ENCODE measurements around the gene HCAR1.
"Not testable (repeated sequence)": the region's sequence is repeated elsewhere in the genome, so short reads cannot be mapped to it uniquely, and the experiment has no call there.

Gene HCAR1, protein sequence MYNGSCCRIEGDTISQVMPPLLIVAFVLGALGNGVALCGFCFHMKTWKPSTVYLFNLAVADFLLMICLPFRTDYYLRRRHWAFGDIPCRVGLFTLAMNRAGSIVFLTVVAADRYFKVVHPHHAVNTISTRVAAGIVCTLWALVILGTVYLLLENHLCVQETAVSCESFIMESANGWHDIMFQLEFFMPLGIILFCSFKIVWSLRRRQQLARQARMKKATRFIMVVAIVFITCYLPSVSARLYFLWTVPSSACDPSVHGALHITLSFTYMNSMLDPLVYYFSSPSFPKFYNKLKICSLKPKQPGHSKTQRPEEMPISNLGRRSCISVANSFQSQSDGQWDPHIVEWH

DNA sequence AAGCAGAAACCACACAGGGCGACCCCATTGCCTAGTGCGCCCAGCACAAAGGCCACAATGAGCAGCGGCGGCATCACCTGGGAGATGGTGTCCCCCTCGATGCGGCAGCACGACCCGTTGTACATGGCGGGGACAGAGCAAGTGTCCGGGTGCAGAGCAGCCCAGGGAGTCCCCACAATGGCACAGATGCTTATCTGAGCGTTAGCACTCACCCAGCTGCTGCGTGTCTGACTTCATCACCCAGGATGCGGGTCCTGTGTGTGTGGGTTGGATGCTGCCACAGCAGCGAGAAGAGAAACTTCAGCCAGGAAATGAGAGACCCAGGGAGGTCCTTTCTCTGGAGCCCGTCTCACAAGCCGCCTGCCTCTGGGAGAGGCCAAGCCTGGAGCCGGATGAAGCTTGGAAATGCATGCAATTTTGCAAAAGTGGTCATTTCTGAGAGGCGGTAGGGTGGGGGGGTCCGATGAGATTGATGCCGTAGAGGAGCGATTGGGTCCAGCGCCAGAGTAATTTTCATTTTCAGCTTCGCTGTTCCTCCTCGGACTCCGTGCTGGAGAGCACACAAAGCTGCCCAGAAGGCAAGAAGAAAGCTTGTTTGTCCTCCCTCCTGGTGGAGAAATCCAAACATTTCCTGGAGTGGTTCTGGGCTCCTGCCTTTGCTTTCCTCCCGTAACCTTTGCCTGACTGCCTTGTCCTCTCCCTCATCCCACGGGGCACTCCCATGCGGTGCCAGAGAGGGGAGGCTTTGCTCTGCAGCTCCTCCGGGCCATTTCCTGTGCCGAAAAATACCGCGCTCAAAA is at the start of gene HCAR1:
HCAR1 (minus strand) TSS at position 630 of the 800 bp plus-strand sequence; CDS start at position 125, 505 bp downstream.
- DNase-seq (ENCODE audit: low spot score), result no peak

DNA sequence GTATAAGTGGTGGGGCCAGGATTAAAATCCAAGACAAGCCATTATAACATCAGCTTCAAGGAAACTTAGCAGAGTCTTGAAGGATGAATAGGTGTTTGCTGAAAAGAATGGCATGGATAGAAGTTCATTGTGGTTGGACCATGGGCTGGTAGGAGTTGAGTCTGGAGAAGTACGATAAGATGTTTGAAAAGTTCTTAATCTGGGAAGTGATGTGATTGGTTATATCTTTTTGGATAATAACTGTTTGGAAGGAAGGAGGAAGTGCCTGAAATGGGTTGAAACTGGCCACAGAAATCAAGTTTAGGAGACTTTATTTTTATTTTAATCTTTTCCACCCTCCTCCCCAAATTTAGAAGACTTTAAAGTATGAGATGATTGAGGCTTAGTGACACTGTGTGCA is 26.9 kb upstream of the HCAR1 start:
- no peak for DNase-seq (ENCODE audit: low spot score)

DNA sequence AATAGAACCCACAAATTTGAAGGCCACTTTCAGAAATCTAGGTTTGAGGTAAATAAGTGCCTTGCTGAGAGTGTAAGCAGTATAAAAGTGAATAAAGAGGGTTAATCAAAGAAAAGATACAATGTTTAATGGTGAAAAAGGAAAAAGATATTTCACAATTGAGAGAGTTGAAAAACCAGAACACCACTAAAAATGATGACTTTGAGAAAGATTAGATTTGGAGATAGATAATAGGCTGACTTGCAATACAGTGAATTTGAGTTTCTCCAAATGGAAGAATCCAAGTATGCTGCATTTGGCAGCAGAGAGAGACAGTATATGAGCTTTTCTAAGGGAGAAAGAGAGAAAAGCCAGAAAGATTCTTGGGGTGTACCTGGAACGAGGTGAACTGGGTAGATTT is 24.1 kb upstream of the HCAR1 start:
- no peak for DNase-seq (ENCODE audit: low spot score)

DNA sequence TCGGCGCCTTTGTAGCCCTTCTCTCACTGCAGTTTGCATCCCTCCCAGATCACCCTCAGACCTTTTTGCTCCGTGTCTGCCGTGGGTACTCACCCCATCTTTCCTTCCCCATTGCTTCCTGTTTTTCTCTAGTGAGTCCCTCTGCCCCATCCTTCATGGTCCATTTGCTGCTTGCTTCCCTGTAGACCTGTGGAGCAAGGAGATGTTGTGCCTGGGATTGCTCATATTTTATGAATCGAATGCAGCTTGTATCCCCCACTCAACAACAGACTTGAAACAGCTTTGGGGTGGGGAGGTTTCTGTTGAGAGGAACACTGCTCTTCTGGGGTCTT is 22.6 kb upstream of the HCAR1 start:
- no peak for DNase-seq (ENCODE audit: low spot score)

DNA sequence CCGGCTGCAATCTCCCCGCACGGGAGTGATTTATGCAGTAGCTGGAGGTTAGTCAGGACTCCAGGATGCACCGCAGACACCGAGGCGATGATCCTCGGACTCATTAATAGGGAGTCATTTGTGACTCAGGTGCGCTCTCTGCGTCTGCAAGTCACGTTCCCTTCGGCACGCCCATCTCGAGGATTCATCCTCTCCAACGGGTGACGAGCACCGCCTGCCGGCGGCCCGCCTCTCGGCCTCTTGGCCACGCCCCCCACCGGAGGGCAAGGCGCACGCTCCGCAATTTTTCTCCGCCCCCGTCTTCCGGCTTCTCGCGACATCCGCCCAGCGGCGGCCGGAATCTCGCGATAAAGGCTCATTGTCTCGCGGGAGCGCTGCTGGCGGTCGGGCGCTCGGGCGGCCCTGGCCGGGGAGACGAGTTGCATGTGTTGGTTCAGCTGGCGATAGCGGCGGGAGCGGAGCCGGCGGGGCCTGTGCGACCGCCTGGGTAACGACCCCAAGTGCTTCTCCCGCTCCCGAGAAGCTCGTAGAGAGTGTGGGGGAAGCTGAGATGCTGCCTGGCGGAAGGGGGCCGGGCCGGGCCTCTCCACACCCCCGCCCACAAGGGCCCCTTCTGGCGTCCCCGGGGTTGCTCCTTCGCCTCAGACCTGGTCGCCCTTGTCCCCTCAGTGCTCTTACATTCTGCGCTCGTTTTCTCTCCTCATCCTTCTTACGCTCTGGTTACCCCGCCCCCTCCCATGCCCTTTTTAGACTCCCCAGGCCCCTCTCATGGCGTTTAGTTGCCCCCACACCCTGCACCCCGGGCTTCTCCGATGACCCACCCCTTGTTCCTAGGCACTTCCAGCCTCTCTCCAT is 22.0 kb upstream of the HCAR1 start, which contains the start of gene DENR:
DENR (plus strand) TSS at position 361 of the 855 bp plus-strand sequence. CDS start 878 bp downstream, outside the sequence.
- DNase-seq (ENCODE audit: low spot score), result peak; percentile 95

DNA sequence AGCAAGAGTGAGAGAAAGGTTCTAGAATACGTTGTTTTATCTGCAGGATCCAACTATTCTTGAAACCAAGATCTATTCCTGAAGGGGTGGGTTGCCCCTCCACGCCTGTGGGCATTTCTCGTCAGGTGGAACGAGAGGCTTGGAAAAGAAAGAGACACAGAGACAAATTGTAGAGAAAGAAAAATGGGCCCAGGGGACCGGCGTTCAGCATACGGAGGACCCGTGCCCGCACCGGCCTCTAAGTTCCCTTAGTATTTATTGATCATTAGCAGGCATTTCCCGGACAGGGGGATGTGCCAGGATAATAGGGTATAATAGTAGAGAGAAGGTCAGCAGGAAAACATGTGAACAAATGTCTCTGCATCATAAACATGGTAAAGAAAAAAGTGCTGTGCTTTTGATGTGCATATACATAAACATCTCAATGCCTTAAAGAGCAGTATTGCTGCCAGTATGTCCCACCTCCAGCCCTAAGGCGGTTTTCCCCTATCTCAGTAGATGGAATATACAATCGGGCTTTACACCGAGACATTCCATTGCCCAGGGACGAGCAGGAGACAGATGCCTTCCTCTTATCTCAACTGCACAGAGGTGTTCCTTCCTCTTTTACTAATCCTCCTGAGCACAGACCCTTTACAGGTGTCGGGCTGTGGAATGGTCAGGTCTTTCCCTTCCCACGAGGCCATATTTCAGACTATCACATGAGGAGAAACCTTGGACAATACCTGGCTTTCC is 20.3 kb upstream of the HCAR1 start:
- not testable (repeated sequence) for DNase-seq (ENCODE audit: low spot score)

DNA sequence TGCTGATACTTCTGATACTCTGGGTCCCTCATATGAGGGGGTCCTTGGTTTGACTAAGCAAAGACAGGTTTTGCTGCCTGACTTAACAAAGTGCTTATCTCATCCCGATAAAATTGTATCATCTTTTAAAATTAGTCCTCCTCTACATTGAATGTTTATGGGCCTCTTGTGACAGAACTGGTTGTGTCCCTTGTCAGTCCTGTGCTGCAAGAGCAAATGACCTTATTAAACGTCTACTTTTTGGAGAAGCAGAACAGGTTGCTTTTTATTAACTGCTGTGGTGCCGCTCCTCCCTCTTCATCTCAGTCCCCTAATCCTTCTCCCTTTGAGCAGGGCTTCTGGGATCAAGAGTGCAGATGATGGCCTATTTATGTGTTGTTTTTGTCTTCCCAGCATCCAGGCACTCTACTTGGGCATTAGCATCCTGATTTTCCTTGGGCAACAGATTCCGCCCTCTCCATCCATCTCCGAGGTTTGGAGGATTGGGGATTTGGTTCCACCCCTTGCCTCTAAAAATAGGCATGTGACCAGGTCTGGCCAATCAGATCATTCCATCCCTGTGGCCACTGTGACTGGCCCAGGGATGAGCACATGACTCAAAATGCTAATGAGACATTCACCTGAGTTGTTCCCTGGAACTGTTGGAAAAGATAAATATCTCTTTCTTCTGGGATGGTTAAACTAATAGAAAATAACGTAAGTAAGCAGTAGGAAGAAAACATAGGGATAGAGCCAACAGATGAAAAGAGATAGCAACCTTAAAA is 19.1 kb upstream of the HCAR1 start:
- no peak for DNase-seq (ENCODE audit: low spot score)

DNA sequence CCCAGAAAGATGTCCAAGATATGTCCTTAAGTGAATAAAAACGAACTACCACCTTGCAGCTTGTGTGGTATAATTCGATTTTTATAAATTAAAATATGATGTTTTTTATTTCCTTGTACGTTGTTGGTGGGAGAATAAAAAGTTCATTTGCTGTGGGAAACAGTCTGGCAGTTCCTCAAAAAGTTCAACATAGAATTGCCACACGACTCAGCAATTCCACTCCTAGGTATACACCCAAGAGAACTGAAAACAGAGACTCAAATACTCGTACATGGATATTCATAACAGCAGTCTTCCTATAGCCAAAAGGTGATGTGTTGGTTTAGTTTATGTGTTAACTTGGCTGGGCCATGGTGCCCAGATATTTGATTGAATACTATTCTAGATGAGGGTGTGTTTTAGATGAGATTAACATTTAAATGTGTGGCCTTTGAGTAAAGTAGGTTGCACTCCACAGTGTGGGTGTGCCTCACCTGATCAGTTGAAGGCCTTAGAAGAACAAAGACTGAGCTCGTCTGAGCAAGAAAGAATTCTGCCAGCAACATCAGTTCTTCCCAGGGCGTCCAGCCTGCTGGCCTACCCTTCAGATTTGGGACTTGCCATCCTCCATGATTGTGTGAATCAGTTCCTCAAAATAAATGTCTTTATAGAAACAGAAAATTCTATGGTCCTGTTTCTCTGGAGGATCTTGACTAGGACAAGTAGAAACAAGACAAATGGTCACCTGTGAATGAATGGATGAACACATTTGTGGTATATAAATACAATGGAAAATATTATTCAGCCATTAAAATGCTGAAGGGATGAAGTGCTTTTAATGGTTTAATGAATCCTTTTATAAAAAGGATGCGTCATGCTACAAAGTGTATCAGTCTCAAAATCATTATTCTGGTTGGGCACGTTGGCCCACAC is 16.8 kb upstream of the HCAR1 start:
- no peak for DNase-seq (ENCODE audit: low spot score)

DNA sequence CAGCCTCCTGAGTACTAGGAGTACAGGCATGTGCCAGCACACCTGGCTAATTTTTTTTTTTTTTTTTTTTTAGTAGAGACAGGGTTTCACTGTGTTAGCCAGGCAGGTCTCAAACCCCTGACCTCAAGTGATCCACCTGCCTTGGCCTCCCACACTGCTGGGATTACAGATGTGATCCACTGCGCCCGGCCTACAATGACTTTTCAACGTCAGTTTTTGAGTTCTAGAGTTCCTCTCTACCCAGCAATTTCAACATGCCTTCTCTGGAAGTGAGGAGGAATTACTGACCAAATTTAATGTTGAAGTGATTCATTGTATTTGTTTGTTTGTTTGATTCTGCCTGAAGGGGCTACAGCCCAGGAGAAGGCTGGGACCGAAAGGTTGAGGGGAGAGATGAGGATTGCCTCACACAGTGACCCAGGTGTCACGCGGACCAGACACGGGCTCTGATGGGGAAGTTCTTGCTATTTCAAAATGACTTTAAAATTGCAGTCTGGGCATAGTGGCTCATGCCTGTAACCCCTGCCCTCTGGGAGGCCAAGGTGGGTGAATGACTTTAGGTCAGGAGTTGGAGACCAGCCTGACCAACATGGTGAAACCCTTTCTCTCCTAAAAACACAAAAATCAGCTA is 13.4 kb upstream of the HCAR1 start:
- peak; percentile 41 for DNase-seq (ENCODE audit: low spot score)

DNA sequence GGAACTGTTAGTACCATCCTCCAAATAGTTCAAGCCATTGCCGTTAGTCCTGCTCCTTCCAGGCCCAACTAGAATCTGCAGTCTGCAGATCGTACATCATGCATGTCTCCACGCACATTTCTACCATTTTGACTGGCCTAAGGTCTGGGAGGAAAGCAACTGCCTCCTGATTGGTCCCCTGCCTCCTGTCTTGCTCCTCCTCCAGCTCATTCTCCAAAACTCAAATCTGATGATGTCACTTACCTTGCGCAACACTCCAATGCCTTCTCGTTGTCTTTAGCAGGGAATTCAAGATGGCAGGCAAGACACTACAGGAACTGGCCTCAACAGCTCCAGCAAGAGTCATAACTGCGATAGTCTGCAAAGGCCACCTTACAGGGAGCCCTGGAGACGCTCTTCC is 9.7 kb upstream of the HCAR1 start:
- no peak for DNase-seq (ENCODE audit: low spot score)

DNA sequence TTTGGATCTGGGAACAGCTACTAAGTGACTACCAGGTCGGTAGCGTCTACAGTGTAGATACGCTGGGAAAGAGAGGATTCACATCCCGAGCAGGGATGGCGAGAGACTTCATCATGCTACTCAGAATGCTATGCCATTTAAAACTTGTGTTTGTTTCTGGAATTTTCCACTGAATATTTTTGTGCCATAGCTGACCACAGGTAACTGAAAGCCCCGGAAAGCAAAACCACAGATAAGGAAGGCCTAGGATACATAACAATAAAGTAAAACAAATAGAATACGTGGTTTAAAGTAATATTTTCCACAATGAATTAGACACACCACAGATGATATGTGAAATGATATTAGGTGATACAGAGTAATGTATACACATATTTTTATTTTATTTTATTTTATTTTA is 7.9 kb upstream of the HCAR1 start:
- no peak for DNase-seq (ENCODE audit: low spot score)

DNA sequence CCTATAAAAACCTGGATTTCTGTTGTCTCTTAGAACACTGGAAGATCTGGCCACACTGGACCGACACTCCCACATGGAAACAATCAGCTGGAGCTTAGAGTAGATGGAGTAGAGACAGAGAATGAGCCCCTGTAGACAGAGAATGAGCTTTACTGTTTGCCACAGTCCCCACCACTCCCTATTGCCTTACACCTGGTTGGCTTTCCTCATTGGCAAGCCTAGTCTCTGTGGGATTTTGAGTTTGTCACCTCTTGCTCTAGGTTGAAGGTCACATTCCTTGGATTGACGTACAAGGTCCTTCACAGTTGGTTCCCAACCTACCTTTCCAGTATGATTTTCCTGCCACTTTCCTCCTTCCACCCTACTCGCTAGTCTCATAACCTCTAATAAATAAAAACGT is 2.0 kb upstream of the HCAR1 start:
- DNase-seq (ENCODE audit: low spot score), result no peak

DNA sequence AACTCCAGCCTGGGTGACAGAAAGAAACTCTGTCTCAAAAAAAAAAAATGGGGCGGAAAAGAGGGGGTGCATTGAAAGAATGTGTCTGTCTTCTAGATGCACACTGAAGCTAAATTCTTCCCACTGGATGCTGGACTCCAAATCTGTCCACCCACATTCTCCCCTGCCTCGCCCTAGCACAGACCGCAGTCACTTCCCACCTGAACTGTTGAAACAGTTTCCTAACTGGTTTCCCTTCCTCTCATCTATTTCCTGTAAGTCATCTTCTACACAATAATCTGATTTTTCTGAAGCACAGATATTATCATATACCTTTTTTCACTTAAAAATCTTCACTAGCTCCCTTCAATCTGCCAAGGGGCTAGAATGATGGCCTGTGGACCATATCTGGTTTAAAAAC is 1.5 kb upstream of the HCAR1 start:
- DNase-seq (ENCODE audit: low spot score), result no peak

DNA sequence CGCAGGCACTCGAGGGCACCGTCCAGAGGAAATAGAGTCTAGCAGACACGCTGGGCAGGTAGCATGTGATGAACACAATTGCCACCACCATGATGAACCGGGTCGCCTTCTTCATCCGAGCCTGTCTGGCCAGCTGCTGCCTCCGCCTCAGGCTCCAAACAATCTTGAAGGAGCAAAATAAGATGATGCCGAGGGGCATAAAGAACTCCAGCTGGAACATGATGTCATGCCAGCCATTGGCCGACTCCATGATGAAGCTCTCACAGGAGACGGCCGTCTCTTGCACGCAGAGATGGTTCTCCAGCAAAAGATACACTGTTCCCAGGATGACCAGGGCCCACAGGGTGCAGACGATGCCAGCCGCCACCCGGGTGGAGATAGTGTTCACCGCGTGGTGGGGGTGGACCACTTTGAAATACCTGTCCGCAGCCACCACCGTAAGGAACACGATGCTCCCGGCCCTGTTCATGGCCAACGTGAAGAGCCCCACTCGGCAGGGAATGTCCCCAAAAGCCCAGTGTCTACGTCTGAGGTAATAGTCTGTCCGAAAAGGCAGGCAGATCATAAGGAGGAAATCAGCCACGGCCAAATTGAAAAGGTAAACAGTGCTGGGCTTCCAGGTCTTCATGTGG is 945 bp downstream of the HCAR1 start:
- no peak for DNase-seq (ENCODE audit: low spot score)

DNA sequence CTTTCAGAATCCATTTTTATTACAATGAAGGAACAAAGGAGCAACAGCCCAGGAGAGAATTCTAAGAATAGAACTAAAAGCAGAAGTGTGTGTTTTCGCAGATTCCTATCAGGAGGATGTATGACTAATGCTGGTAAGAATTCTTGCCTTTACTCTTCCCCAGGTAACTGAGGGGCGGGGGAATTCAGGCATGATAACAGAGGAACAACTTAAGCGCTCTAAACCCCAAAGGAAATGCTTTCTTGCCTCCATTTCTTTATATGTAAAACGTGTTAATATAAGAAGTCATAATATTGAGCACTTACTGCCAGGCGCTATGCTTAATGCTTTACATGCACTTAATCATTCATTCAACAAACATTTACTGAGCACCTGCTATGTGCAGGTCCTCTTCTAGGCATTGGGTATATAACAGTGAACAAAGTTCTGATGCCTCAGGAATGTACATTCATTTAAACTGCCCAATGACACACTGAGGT is 4.5 kb downstream of the HCAR1 start:
- DNase-seq (ENCODE audit: low spot score), result peak; percentile 45

DNA sequence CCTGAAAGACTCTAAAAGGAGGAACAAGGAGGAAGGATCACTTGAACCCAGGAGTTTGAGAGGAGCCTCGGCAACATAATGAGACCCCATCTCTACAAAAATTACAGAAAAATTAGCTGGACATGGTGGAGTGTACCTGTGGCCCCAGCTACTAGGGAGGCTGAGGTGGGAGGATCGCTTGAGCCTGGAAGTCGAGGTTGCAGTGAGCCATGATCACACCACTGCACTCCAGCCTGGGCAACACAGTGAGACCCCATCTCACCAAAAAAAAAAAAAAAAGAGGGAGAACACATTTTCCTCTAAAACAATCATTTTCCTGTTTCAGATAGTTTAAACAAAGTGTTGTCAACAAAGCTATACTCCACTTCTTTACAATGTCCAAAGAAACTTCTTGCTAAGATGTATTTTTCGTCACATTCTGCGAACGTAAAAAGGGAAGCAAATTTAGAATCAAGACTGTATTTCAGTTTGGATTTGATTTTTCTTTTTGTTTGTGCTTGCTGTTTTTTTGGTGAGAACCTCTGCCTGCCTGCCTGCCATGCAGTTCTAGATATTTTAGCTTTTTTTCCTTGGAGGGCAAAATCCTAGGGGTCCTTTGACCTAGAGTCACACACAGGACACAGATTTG is 5.1 kb downstream of the HCAR1 start:
- no peak for DNase-seq (ENCODE audit: low spot score)

DNA sequence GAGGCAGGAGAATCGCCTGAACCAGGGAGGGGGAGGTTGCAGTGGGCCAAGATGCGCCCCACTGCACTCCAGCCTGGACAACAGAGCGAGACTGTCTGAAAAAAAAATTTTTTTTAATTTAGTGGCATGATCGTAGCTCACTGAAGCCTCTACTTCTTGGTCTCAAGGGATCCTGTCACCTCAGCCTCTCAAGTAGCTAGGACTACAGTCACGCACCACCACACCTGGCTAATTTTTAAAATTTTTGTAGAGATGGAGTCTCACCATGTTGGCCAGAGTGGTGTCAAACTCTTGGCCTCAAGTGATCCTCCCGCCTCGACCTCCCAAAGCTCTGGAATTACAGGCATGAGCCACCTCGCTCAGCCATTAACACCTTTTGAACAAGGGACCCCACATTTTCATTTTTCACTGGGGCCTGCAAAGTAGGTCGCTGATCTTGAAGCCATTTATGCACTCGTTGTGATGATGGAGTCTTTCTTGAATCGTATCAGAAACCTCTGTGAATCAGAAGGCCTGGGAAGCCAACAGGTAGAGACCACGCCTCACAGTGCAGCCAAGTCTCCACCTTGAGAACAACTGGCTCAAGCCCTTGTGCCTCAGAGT is 5.9 kb downstream of the HCAR1 start:
- no peak for DNase-seq (ENCODE audit: low spot score)

DNA sequence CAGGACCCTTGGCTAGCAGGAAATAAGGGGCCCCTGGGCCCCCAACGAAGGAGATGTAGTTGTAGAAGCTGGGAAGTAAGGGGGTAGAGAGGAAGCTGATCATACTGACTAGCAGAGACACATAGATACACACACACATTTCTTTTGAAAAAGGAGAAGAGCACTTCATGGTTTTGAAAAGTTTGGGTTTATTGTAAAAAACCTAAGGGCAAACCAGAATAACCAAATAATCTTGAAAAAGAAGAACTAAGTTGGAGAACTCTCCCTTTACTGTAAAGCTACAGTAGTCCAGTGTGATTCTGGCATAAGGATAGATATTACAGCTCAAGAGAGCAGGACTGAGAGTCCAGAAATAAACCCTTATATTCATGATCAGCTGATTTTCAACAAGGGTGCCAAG is 8.3 kb downstream of the HCAR1 start:
- no peak for DNase-seq (ENCODE audit: low spot score)

All from pons (tissue), 1 donor.